C4-2B (cell line): ENCODE measurements around the gene MOV10L1.

Experiments
- ZFX ChIP-seq: fragments of 450-650 bp; IDR thresholded peaks from 2 replicates; pipeline ENCODE4 v1.6.1; 2017
- TF ChIP-seq, protein P1 (sequence below): fragments of 450-650 bp; conservative IDR thresholded peaks from 2 replicates; pipeline ENCODE4 v1.5.1; 2017; ENCODE audit warnings: mild to moderate bottlenecking

GRCh38 chr22:50070366-50070765 is 19.4 kb upstream of the MOV10L1 start:
- TF ChIP-seq, protein P1, sequence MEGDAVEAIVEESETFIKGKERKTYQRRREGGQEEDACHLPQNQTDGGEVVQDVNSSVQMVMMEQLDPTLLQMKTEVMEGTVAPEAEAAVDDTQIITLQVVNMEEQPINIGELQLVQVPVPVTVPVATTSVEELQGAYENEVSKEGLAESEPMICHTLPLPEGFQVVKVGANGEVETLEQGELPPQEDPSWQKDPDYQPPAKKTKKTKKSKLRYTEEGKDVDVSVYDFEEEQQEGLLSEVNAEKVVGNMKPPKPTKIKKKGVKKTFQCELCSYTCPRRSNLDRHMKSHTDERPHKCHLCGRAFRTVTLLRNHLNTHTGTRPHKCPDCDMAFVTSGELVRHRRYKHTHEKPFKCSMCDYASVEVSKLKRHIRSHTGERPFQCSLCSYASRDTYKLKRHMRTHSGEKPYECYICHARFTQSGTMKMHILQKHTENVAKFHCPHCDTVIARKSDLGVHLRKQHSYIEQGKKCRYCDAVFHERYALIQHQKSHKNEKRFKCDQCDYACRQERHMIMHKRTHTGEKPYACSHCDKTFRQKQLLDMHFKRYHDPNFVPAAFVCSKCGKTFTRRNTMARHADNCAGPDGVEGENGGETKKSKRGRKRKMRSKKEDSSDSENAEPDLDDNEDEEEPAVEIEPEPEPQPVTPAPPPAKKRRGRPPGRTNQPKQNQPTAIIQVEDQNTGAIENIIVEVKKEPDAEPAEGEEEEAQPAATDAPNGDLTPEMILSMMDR, result no peak
- no peak for TF ChIP-seq ZFX
